ENCODE data around the gene PCNX1. TPM values are rescaled to one million over a fixed set of nuclear protein-coding genes. Genes with fewer than 3 reads are reported as not detected.

Gene PCNX1
- total RNA-seq, 1 donor from 2014 or later, result 62.5 TPM

DNA sequence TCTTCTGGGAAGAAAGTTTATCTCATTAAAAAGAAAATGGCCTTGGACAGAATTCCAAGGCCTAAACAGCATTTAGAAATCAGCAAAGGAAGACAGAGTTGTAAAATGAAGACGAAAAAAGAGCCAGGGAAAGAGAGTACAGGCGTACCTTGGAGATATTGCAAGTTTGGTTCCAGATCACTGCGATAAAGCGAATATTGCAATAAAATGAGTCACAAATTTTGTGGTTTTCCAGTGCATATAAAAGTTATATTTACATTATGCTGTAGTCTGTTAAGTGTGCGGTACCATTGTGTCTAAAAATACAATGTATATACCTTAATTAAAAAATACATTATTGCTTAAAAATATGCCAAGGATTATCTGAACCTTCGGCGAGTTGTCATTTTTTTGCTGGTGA lies 9.0 kb downstream of the PCNX1 start:
- Mint-ChIP-seq H3K9me3 (ENCODE audit: unreplicated experiment) (peaks cover 1% of the 10 kb centered on the region), H3K27me3 (ENCODE audit: unreplicated experiment) (no peaks in the 10 kb centered on the region), H3K36me3 (ENCODE audit: unreplicated experiment) (peaks cover 11% of the 10 kb centered on the region), H3K4me3 (ENCODE audit: unreplicated experiment) (no peak overlapping the region), H3K4me1 (ENCODE audit: low read depth, unreplicated experiment) (peaks cover 7% of the 10 kb centered on the region), H3K27ac (ENCODE audit: unreplicated experiment) (no peak overlapping the region)
- no peak for DNase-seq
- TF ChIP-seq, protein P1, sequence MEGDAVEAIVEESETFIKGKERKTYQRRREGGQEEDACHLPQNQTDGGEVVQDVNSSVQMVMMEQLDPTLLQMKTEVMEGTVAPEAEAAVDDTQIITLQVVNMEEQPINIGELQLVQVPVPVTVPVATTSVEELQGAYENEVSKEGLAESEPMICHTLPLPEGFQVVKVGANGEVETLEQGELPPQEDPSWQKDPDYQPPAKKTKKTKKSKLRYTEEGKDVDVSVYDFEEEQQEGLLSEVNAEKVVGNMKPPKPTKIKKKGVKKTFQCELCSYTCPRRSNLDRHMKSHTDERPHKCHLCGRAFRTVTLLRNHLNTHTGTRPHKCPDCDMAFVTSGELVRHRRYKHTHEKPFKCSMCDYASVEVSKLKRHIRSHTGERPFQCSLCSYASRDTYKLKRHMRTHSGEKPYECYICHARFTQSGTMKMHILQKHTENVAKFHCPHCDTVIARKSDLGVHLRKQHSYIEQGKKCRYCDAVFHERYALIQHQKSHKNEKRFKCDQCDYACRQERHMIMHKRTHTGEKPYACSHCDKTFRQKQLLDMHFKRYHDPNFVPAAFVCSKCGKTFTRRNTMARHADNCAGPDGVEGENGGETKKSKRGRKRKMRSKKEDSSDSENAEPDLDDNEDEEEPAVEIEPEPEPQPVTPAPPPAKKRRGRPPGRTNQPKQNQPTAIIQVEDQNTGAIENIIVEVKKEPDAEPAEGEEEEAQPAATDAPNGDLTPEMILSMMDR (IDR thresholded peaks at IDR 0.05; ENCODE audit: partially characterized antibody, unreplicated experiment), result no peak

DNA sequence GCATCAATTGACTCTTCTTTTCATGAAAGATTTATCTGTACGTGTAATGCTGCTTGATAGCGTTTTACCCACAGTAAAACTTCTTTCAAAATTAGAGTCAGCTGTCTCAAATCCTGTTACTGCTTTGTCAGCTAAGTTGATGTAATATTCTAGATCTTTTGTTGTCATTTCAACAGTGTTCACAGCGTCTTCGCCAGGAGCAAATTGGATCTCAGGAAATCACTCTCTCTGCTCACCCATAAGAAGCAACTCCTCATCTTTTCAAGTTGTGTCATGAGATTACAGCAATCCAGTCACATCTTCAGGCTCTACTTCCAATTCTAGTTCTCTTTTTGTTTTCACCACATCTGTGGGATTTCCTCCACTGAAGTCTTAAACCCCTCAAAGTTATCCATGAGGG lies 9.5 kb downstream of the PCNX1 start:
- Mint-ChIP-seq H3K9me3 (ENCODE audit: unreplicated experiment) (peaks cover 1% of the 10 kb centered on the region), H3K36me3 (ENCODE audit: unreplicated experiment) (peaks cover 11% of the 10 kb centered on the region), H3K27me3 (ENCODE audit: unreplicated experiment) (no peaks in the 10 kb centered on the region), H3K27ac (ENCODE audit: unreplicated experiment) (no peak overlapping the region), H3K4me1 (ENCODE audit: low read depth, unreplicated experiment) (peaks cover 7% of the 10 kb centered on the region), H3K4me3 (ENCODE audit: unreplicated experiment) (no peak overlapping the region)
- TF ChIP-seq, protein P1 (IDR thresholded peaks at IDR 0.05; ENCODE audit: partially characterized antibody, unreplicated experiment), result no peak
- DNase-seq, result no peak

DNA sequence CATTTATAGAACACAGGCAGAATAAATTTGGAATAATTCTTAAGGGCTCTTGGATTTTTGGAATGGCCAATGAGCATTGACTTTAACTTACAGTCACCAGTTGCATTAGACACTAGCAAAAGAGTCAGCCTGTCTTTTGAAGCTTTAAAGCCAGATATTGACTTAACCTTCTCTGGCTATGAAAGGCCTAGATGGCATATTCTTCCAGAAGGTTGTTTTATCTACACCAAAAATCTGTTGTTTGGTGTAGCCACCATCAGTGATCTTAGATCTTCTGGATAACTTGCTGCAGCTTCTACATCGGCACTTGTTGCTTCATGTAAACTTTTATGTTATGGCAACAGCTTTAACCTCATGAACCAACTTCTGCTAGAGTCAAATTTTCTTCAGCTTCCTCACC lies 10.4 kb downstream of the PCNX1 start:
- no peak overlapping the region for H3K27ac Mint-ChIP-seq (ENCODE audit: unreplicated experiment)
- no peak overlapping the region for H3K4me3 Mint-ChIP-seq (ENCODE audit: unreplicated experiment)
- peaks cover 1% of the 10 kb centered on the region for H3K9me3 Mint-ChIP-seq (ENCODE audit: unreplicated experiment)
- peaks cover 11% of the 10 kb centered on the region for H3K36me3 Mint-ChIP-seq (ENCODE audit: unreplicated experiment)
- peaks cover 4% of the 10 kb centered on the region for H3K4me1 Mint-ChIP-seq (ENCODE audit: low read depth, unreplicated experiment)
- no peak for DNase-seq
- H3K27me3 Mint-ChIP-seq (ENCODE audit: unreplicated experiment), result no peaks in the 10 kb centered on the region
- TF ChIP-seq, protein P1 (IDR thresholded peaks at IDR 0.05; ENCODE audit: partially characterized antibody, unreplicated experiment), result no peak

DNA sequence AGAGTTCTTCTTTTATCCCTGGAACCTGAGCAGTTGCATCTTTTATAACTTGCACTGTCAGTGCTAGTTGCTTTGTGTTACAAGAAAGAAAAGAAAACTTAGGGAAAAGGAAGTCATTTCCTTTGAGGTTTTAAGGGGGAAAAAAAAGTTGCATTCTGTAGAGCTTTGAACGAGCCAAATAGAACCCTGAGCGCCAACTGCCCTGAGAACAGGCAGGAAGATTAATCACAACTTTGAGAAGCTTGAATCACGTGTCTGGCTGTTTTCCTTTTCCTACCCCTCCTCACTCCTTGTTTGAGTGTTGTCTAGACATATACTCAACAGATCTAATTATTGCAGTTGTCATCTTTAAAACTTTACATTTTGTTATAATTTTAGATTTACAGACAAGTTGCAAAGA lies 12.5 kb downstream of the PCNX1 start:
- DNase-seq, result no peak
- TF ChIP-seq, protein P1 (IDR thresholded peaks at IDR 0.05; ENCODE audit: partially characterized antibody, unreplicated experiment), result no peak
- Mint-ChIP-seq H3K4me1 (ENCODE audit: low read depth, unreplicated experiment) (no peaks in the 10 kb centered on the region), H3K27ac (ENCODE audit: unreplicated experiment) (no peak overlapping the region), H3K27me3 (ENCODE audit: unreplicated experiment) (no peaks in the 10 kb centered on the region), H3K4me3 (ENCODE audit: unreplicated experiment) (no peak overlapping the region), H3K9me3 (ENCODE audit: unreplicated experiment) (peaks cover 1% of the 10 kb centered on the region), H3K36me3 (ENCODE audit: unreplicated experiment) (peaks cover 11% of the 10 kb centered on the region)

DNA sequence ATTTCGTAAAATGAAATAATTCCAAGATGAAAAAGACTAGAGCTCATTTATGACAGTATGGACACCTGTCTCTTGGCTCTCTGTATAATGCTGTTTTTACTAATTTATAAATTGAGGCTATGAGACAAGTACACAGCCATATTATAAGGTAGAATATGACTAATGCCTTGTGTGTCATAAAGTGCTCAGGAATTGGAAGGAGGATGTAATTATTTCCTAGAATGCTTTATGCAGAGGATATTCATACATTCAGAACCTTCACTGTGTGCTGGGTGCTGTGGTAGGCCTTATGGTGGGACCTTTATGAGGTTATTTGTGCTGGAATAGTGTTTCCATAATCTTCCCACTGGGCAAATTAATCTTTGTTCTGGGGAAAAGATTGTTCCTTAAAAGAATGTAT lies 13.3 kb downstream of the PCNX1 start:
- H3K4me1 Mint-ChIP-seq (ENCODE audit: low read depth, unreplicated experiment), result no peaks in the 10 kb centered on the region
- DNase-seq, result no peak
- H3K27ac Mint-ChIP-seq (ENCODE audit: unreplicated experiment), result peak overlapping the region; percentile 18
- H3K9me3 Mint-ChIP-seq (ENCODE audit: unreplicated experiment), result peaks cover 1% of the 10 kb centered on the region
- TF ChIP-seq, protein P1 (IDR thresholded peaks at IDR 0.05; ENCODE audit: partially characterized antibody, unreplicated experiment), result no peak
- no peaks in the 10 kb centered on the region for H3K27me3 Mint-ChIP-seq (ENCODE audit: unreplicated experiment)
- no peak overlapping the region for H3K4me3 Mint-ChIP-seq (ENCODE audit: unreplicated experiment)
- H3K36me3 Mint-ChIP-seq (ENCODE audit: unreplicated experiment), result peaks cover 11% of the 10 kb centered on the region
